HG03175 (cell line): ENCODE measurements around the gene SORCS2.

Source experiments
- ATAC-seq: cut with Tn5 transposase; IDR thresholded peaks from one replicate; pipeline ENCODE4 v1.9.1; 2021; ENCODE audit warnings: mild to moderate bottlenecking, moderate library complexity; ENCODE audit not compliant: unreplicated experiment

Gene SORCS2

GRCh38 chr4:7652451-7652881, 460.1 kb downstream of the SORCS2 start:
- ATAC-seq, result no peak

GRCh38 chr4:7652906-7653305, 460.6 kb downstream of the SORCS2 start:
- ATAC-seq, result no peak

GRCh38 chr4:7653510-7654369, 461.4 kb downstream of the SORCS2 start:
- ATAC-seq, result no peak

- ATAC-seq, result no peak
Observed at GRCh38 chr4:7654550-7655445, 462.5 kb downstream of the SORCS2 start.

GRCh38 chr4:7655511-7656243, 463.3 kb downstream of the SORCS2 start:
- ATAC-seq, result no peak

- no peak for ATAC-seq
Observed at GRCh38 chr4:7656244-7656800, 464.0 kb downstream of the SORCS2 start.

- ATAC-seq, result no peak
Observed at GRCh38 chr4:7657545-7658297, 465.4 kb downstream of the SORCS2 start.

GRCh38 chr4:7658341-7659204, 466.2 kb downstream of the SORCS2 start:
- no peak for ATAC-seq

- no peak for ATAC-seq
Observed at GRCh38 chr4:7659429-7660175, 467.3 kb downstream of the SORCS2 start.

- no peak for ATAC-seq
Observed at GRCh38 chr4:7660176-7661039, 468.1 kb downstream of the SORCS2 start.

GRCh38 chr4:7661066-7661748, 468.9 kb downstream of the SORCS2 start:
- ATAC-seq, result no peak

- no peak for ATAC-seq
Observed at GRCh38 chr4:7661846-7662506, 469.6 kb downstream of the SORCS2 start.

- no peak for ATAC-seq
Observed at GRCh38 chr4:7662507-7662846, 470.1 kb downstream of the SORCS2 start.

GRCh38 chr4:7663075-7663541, 470.8 kb downstream of the SORCS2 start:
- no peak for ATAC-seq

- no peak for ATAC-seq
Observed at GRCh38 chr4:7664106-7664505, 471.8 kb downstream of the SORCS2 start.

GRCh38 chr4:7665321-7665720, 473.0 kb downstream of the SORCS2 start:
- no peak for ATAC-seq
